ENCODE results near the gene OR2T1.
"Not testable (repeated sequence)": the region's sequence is repeated elsewhere in the genome, so short reads cannot be mapped to it uniquely, and the experiment has no call there.

- TF ChIP-seq CTCF (conservative IDR thresholded peaks at IDR 0.05); ZFX (IDR thresholded peaks at IDR 0.05): not testable (repeated sequence)
These were observed 29.4 kb downstream of the OR2T1 start for GRCh38 chr1:248432201-248432600.

All from C4-2B (cell line).